ENCODE results near the gene SRPK2.

The SRPK2 gene

DNA sequence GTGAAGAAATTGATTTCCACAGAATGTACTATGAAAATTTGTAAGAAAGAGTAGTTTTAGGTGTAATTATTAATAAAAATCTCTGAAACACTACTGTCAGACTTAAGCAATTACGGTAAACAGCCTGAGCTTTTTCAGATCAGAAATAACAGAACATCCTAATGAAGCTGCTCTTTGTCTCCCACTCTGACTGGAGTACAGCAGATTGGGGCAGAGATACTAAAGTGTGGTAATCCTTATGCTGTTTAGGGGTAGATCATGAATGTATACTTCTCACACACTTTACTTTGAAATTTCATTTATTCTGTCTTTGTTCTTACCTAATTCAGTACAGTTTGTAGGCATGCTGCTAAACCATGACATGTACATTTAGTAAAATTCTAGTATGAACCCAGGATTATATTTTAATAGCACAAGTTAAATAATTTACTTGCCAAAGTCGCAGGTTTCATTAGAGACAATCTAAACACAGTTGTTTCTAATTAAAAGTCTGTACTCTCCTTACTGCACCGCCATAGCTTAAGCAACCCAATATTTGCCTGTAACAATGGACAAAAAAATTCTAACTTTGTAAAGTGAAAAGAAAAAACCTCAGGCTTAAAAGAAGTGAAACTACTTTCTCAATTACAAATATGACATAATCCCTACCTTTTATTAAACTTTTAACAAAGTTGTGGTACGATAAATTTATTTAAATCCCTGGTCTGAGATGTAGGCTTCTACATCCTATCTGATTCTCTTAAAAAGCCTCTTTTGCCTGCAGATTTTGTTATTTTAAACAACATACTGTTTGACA, 286.0 kb downstream of the SRPK2 start:
- TF ChIP-seq, protein P1, sequence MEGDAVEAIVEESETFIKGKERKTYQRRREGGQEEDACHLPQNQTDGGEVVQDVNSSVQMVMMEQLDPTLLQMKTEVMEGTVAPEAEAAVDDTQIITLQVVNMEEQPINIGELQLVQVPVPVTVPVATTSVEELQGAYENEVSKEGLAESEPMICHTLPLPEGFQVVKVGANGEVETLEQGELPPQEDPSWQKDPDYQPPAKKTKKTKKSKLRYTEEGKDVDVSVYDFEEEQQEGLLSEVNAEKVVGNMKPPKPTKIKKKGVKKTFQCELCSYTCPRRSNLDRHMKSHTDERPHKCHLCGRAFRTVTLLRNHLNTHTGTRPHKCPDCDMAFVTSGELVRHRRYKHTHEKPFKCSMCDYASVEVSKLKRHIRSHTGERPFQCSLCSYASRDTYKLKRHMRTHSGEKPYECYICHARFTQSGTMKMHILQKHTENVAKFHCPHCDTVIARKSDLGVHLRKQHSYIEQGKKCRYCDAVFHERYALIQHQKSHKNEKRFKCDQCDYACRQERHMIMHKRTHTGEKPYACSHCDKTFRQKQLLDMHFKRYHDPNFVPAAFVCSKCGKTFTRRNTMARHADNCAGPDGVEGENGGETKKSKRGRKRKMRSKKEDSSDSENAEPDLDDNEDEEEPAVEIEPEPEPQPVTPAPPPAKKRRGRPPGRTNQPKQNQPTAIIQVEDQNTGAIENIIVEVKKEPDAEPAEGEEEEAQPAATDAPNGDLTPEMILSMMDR (conservative IDR thresholded peaks at IDR 0.05; ENCODE audit: low read depth, low read length) = no peak
- H3K4me3 ChIP-seq (ENCODE audit: low read depth, low read length) = no peak overlapping the region
- no peak for DNase-seq (ENCODE audit: low read depth)

DNA sequence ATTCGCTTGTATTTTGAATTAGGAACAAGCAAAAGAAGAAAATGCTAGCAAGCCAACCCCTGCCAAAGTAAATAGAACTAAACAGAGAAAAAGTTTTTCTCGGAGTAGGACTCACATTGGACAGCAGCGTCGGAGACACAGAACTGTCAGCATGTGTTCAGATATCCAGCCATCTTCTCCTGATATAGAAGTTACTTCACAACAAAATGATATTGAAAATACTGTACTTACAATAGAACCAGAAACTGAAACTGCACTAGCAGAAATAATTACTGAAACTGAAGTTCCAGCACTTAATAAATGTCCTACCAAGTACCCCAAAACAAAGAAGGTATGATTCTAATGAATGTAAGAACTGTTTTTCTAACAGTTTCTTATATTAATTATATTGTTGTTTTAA, 286.9 kb downstream of the SRPK2 start:
- H3K4me3 ChIP-seq (ENCODE audit: low read depth, low read length) = no peak overlapping the region

GRCh38 chr7:105098863-105099515, 289.7 kb downstream of the SRPK2 start:
- TF ChIP-seq, protein P1 (conservative IDR thresholded peaks at IDR 0.05; ENCODE audit: low read depth, low read length) = no peak
- DNase-seq (ENCODE audit: low read depth) = peak; percentile 33
- H3K4me3 ChIP-seq (ENCODE audit: low read depth, low read length) = no peak overlapping the region

More for the DNA sequence above, 286.9 kb downstream of the SRPK2 start:
- TF ChIP-seq, protein P1 (conservative IDR thresholded peaks at IDR 0.05; ENCODE audit: low read depth, low read length) = no peak
- peak; percentile 61 for DNase-seq (ENCODE audit: low read depth)

DNA sequence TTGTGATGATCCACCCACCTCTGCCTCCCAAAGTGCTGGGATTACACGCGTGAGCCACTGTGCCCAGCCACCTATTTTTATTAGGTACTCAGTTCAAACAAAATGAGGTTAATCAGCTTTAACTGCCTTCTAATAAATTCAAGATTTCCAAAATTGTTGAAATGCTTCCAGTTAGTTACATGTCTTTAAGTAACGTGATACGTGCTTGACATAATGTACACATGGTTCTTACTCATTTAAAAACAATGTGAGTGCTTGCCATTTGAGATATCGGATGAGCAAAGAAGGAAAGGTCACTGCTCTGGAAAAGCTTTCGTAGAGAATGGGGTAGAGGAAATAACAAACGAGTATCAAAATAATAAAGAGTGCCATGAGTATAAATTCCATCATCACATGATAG, 291.1 kb downstream of the SRPK2 start:
- TF ChIP-seq, protein P1 (conservative IDR thresholded peaks at IDR 0.05; ENCODE audit: low read depth, low read length) = no peak
- H3K4me3 ChIP-seq (ENCODE audit: low read depth, low read length) = no peak overlapping the region
- DNase-seq (ENCODE audit: low read depth) = peak; percentile 94

DNA sequence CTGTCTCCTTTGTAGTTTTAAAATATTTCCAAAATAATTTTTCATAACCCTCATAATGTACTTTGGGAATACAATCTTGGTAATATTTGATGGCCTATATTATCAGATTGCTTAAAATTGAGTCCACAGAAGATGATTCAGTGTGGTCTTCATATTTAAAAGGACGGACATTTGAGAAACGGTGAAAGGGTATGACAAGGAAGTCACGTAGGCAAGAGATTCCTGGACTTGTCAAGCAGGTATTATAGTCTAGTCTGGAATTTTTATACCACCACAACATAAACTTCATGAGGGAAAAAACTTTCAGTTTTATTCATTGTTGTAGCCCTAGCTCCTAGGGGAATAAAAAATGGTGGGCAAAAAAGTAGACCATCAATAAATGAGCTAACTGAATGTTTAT, 292.4 kb downstream of the SRPK2 start:
- no peak for DNase-seq (ENCODE audit: low read depth)
- H3K4me3 ChIP-seq (ENCODE audit: low read depth, low read length) = no peak overlapping the region
- TF ChIP-seq, protein P1 (conservative IDR thresholded peaks at IDR 0.05; ENCODE audit: low read depth, low read length) = no peak

- TF ChIP-seq, protein P1 (conservative IDR thresholded peaks at IDR 0.05; ENCODE audit: low read depth, low read length) = no peak
- DNase-seq (ENCODE audit: low read depth) = no peak
- no peak overlapping the region for H3K4me3 ChIP-seq (ENCODE audit: low read depth, low read length)
Observed at GRCh38 chr7:105094966-105095365, 293.8 kb downstream of the SRPK2 start.

Data from choroid plexus epithelial cell (primary cell).